Stimulated activated naive CD8-positive, alpha-beta T cell treated with anti-CD3 and anti-CD28 coated beads, Interleukin-15, Interleukin-2, amounts not matched to agents 100 U/mL and 50 U/mL, for 24 hours (primary cell): ENCODE measurements around the gene DNAI1.

Experiments
- ATAC-seq: fragments of 150-1000 bp; cut with Tn5 transposase; one replicate; pipeline ENCODE4 v1.10.0; 2021
- DNase-seq: peaks from one replicate; pipeline ENCODE4 v3.0.0; 2021

Gene DNAI1

DNA sequence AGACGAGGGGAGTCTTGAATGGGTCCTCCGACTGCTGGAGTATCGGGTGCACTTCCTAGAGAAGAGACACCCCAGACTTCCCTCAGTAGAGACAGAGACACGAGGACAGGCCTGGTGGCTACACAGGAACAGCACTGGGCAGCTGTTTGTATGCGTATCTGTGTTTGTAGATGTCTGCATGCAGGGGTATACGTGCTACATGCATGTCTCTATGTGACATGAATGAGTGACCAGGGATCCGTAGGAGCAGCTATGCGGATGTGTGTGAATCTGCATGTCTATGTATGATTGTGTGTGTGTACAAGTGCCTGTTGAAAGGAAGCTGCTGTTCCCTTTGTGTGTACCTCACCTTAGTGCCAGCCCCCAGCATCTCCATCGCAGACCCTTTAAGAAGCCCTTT lies 99.8 kb downstream of the DNAI1 start:
- DNase-seq = no peak
- no peak for ATAC-seq

DNA sequence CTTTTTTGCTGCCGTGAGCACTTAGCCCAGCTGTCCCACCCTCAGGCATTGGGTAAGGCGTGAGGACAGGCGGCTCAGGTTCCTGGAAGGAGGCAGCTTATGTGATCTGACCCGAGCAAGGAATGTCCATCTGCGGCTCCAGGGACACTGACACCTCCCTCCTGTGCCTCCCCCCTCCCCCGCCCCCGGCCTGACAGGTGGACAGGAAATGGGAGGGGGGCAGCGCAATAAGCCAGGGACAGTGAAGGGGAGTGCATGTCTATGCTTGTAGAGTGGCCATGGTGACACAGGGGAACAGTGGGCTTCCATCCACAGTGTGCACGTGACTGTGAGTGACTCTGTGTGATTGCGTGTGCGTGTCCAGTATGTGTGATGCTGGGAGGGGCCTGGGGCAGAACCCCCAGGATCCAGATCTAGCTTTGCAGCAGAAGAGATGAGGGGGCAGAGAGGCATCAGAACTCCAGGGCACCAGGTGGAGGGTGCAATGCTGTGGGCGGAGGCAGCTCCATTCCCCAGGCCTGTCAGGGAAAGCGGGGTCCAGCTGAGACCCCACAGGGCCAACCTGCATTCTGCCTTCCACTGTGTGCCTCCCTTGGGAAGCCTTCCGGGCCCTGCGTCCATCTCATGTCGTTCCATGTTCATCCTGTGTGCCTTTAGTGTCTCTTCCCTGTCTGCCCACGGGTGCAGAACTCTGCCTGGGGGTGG lies 100.5 kb downstream of the DNAI1 start:
- no peak for DNase-seq
- no peak for ATAC-seq

DNA sequence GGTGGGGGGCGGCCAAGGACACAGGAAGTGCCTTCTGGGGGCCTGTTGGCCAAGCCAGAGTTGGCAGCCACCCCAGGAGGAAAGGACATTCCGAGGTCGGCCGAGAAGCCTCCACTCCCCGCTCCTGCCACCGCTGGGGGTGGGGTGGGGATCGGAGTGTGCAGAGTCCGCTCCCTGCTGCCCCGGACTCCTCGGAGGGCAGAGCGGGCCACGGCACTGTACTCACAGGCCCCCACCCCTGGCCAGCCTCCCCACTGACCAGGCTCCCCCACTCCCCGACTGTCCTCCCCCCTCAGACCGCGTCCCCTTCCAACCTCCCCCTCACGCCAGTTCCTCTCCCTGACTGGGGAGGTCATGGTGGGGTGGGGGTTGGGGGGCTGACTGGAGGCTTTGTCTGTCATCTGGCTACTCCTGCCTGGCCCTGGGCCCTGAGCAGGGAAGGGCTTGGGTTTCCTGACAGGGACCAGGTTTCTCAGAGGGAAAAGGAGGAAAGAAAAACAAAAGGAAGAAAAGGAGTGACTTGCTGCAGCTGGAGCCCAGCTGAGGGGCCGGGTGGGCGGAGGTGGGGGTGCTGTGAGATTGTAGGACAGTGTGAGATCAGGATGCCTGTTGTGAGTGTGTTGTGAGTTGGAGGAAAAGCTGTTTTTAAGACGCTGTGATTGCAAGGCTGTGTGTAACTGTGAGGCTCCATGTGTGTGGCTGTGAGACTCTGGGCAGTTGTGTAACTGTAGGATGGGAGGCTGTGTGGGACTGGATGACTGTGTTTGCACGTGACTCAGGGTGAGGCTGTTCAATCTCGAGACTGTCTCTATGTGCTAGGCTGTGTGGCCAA lies 101.2 kb downstream of the DNAI1 start:
- DNase-seq (no peak), ATAC-seq (no peak)

DNA sequence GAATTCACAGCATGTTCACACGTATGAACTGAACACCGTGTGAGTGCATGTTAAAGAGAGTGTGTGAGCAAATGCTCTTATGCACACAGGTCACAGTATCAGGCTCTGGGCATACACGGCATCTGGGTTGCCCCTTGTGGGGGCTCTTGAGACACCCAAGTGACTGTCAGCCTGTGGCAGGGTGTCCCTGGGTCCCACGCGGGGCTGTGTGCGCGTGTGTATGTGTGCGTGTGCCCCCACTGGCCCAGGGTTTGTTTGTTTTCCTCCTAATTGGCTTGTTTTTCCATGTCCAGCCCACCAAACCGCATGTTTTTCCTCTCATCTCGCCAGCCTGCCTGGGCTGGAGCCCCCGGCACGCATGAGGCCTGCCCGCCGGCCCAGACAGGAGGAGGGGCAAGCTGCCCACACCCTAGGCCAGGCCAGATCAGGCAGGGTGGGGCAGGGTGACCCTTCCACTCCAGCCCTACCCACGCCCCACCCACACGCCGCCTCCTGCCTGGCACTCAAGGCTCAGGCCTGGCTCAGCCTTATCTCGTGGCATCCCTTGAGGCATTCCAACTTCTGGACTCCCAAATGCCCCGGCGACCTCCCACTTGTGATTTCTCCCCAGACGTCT lies 102.1 kb downstream of the DNAI1 start:
- DNase-seq = no peak
- no peak for ATAC-seq

DNA sequence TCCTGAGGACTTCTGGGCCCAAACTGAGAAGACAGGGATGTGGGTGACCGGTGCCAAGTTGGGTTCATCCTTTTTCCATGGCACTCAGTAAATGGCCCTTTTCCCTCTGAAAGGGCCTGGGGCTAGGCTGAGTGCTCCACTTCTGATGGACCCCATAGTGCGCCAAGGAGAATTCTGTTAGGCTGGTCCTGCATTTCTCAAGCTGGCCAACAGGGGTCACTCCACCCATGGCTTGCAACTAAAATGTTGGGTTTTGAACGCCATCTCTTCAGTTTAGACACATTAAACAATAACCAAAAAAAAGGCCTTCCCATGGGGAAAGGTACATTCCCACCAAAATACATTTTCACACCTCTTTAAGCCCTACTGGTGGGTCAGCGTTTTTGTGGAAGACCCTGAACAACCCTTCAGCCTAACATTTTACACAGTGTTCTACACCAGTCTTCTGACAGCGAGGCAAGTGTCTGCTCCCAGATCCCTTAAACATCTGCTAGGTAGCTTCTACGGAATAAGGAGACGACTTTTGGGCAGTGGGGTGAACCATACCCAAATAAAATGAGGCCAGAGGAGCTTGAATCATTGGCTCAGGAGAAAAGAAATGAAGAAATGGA lies 103.6 kb downstream of the DNAI1 start:
- DNase-seq = peak; percentile 50

DNA sequence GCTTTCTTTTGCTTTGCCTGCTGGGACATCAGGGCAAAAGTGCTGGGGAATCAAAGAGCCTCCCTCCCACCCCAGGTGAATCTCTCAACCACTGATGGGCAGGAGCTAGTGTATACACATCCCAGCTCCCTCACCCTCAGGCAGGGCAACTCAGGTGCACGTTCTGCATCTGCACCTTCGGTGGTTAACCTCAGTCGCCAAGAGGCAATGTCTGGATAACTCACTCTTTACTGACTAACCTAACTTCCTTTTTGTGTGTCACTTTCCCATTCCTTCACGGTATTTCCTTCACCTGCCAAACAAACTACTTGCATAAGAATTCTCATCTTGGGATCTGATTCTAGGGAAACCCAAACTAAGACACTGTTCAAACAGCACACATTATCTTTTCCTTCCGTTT lies 104.7 kb downstream of the DNAI1 start:
- DNase-seq (no peak), ATAC-seq (no peak)

More for the DNA sequence above, 103.6 kb downstream of the DNAI1 start:
- ATAC-seq = no peak

DNA sequence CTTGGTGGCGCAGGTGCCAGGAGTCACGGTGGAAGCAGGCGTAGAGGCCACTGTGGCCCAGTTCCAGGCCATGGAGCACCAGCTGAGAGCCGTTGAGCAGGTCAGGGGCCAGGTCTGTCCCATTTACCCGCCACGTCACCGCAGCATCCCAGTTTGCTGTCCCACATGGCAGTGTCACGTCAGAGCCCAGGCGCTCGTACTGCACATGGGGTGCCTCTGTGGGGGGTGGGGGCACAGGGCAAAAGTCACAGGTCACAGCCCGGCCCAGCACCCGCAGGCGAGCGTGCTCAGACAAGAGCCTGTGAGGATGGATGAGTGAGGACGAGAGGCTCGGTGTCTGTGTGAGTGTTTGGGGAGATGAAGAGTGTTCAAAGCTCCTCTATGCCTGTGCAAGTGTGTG lies 106.0 kb downstream of the DNAI1 start:
- no peak for DNase-seq
- ATAC-seq = no peak

DNA sequence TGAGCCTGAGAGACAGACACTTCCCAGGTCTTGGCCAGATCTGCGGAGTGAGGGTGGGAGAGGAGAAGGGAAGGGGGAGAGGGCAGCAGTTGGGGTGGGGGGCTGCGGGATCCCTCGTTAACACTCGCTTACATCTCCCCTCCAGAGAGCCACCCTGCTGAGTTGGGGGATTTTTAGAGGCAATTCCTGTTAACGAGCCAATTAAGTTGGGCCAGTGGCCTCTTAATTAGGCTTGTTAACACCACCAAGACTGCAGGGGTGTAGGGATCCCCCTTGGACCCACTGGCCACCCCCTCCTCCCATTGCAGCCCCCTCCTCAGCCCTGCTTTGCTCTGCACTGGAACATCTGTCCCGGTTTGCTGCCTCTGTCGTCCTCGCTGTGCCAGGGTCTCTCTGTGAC lies 107.3 kb downstream of the DNAI1 start:
- no peak for ATAC-seq
- DNase-seq = no peak

DNA sequence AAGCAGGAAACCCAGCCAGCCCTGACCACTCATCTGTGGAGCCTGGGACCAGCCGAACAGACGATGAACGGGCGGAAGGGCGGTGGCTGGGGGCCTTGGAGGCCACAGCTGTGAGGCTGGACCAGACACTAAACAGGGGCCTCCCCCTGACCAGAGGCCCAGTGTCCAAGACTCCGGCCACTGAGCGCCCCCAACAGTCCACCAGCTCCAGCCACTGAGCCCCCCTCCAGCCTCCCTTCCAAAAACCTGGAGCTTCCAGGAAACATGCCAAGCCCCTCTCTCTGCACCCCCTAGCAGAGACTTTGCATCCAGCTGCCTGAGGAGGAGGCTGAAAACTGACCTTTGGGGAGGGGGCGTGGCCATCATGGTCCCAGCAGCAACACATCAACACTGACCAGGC lies 107.7 kb downstream of the DNAI1 start:
- DNase-seq = no peak
- ATAC-seq = no peak

DNA sequence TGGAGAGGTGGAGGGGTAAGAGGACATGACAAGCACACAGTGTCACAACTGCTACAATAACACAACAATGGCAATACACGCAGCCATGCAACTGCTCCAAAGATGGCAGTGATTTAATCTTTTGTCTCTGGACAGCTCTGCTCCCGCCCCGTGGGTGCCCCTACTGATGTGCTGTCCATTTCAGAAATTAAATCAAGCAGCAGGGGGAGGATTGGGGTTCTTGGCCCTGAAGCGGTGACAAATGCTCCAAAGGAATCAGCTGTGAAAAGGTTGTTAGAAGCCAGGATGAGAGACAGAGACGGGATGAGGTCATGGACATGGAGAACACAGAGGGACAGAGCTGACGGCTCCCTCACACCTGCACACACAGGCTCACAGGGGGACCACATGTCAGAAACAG lies 108.4 kb downstream of the DNAI1 start:
- DNase-seq = no peak
- no peak for ATAC-seq

DNA sequence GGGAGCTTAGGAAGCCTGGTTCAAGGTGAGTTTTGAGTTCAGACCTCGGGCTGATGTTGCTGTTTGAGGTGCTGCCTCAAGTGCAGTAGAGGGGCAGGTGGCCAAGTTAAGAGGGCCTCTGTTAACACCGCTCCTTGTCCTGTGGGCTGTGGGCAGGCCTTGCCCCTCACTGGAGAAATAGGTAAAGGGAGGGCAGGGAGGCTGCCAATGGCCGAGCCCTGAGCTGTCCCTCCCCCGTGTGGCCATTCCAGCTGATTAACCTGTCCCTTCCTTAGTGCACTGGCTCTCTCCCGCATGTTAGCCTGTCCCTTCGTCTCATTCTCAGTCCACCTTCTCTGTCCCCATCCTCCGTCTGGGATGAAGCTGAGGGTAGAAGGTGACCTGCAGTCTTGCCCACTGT lies 109.5 kb downstream of the DNAI1 start:
- no peak for ATAC-seq
- DNase-seq = no peak

DNA sequence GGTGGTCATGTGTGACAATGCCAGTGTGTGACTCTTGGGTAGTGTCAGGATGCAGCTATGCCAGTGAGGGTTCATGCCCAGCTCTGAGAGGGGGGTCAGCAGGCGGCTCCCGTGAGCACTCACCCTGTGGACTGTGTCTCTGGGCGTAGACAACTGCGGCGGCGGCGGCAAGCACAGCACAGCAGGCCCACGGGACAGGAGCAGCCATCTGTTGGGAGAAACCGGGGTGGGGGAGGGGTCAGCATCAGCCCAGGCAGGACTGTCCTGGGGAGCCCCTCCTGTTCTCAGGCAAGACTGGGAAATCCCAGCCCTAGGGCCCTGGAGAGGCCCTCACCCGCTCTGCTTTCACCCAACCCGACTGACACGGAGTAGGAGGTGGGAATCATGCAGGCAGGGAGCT lies 110.2 kb downstream of the DNAI1 start:
- ATAC-seq (no peak), DNase-seq (no peak)

DNA sequence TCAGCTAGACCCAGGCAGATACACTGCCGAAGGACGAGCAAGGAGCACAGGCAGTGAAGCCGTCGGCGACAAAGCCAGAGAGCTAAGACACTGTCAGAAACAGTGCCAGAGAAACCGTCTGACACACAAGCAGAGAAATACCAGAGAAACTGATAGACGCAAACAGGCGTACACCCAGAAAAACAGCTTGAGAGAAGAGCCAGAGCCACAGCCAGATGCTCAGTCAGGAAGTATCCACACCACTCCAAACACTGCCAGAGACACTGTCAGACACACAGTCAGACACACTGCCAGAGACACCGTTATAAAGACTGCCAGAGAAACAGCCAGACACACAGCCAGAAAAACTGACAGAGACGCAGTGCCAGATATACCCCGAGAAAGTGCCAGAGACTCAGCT lies 111.8 kb downstream of the DNAI1 start:
- ATAC-seq (no peak), DNase-seq (no peak)
